A549 (cell line): ENCODE data around the gene RRAS. TPM values are rescaled to one million over a fixed set of nuclear protein-coding genes. Genes with fewer than 3 reads are reported as not detected.

Experiments
- ATAC-seq, 2 experiments: fragments of 200-7000 bp in 1 of 2; fragments of >200 bp in 1 of 2; cut with Nextera tagmentation in 1 of 2; cut with Tn5 transposase in 1 of 2; 3 replicates each; pipeline versions ENCODE4 v1.8.0 to v1.9.1; 2018 to 2020; ENCODE audit warnings: mild to moderate bottlenecking in 1 of 2, moderate library complexity in 1 of 2
- CTCF ChIA-PET: fragments of 300-600 bp; sonication (Branson Sonifier 250); formaldehyde crosslinking; extraction: SDS; loops from one replicate; lab custom pipeline; 2021; ENCODE audit warnings: antibody characterized with exemption, inconsistent platforms; lab: Yijun Ruan, JAX
- POLR2A ChIA-PET: fragments of 350-600 bp; formaldehyde crosslinking; extraction: SDS; loops from one replicate; lab custom pipeline; 2021; ENCODE audit warnings: antibody characterized with exemption, inconsistent platforms; lab: Yijun Ruan, JAX
- DNase-seq, 2 experiments: peaks; one replicate each; pipeline versions ENCODE4 v3.0.0 to v3.0.0-alpha.2; 2011 to 2016; ENCODE audit warnings: low read depth in 1 of 2, low spot score in 1 of 2
- FAIRE-seq: peaks from 2 replicates; lab custom pipeline; 2011; peaks lifted over from hg19 to GRCh38; lab: Jason Lieb, UNC
- H3K27ac ChIP-seq, 2 experiments: fragments of >200 bp; sonication (Bioruptor Twin); formaldehyde crosslinking; 3 replicates each; pipeline ENCODE4 v1.5.1; 2016 to 2017
- H3K4me1 ChIP-seq: fragments of >200 bp; sonication (Bioruptor Twin); formaldehyde crosslinking; 3 replicates; pipeline ENCODE4 v1.6.1; 2016
- H3K4me2 ChIP-seq: fragments of >200 bp; sonication (Bioruptor Twin); formaldehyde crosslinking; 3 replicates; pipeline ENCODE4 v1.6.1; 2016
- H3K4me3 ChIP-seq: fragments of >200 bp; sonication (Bioruptor Twin); formaldehyde crosslinking; 3 replicates; pipeline ENCODE4 v1.5.1; 2016
- H3K9me3 ChIP-seq: fragments of >200 bp; sonication (Bioruptor Twin); formaldehyde crosslinking; 3 replicates; pipeline ENCODE4 v1.6.1; 2016
- BHLHE40 ChIP-seq: IDR thresholded peaks from 2 replicates; pipeline ENCODE4 v1.6.1; 2012; ENCODE audit warnings: low read depth, low read length, inconsistent platforms
- CBX2 ChIP-seq: fragments of 200-600 bp; sonication (generic); IDR thresholded peaks from 2 replicates; pipeline ENCODE4 v1.6.1; 2016; ENCODE audit warnings: low read depth, mild to moderate bottlenecking, borderline replicate concordance
- EHMT2 ChIP-seq: fragments of 200-600 bp; sonication (generic); IDR thresholded peaks from 2 replicates; pipeline ENCODE4 v1.6.1; 2016; ENCODE audit warnings: antibody characterized with exemption, low read depth, mild to moderate bottlenecking, moderate library complexity
- HEYL ChIP-seq: fragments of 250-450 bp; sonication (Bioruptor Pico); IDR thresholded peaks from 2 replicates; pipeline ENCODE4 v1.8.0; 2021; ENCODE audit warnings: mild to moderate bottlenecking, moderate library complexity
- HOXB5 ChIP-seq: fragments of 250-450 bp; sonication (Bioruptor Pico); IDR thresholded peaks from 2 replicates; pipeline ENCODE4 v1.5.0; 2020; ENCODE audit warnings: mild to moderate bottlenecking, moderate library complexity
- KDM1A ChIP-seq: fragments of 200-600 bp; sonication (generic); IDR thresholded peaks from 2 replicates; pipeline ENCODE4 v1.6.1; 2016; ENCODE audit warnings: low read depth, mild to moderate bottlenecking
- MAZ ChIP-seq: fragments of 150-350 bp; IDR thresholded peaks from 2 replicates; pipeline ENCODE4 v1.6.1; 2014; ENCODE audit warnings: antibody characterized with exemption, low read depth, low read length, borderline replicate concordance
- PBX3 ChIP-seq: IDR thresholded peaks from 2 replicates; pipeline ENCODE4 v1.6.1; 2012
- SMC3 ChIP-seq: fragments of >200 bp; sonication (Bioruptor Twin); formaldehyde crosslinking; IDR thresholded peaks from 3 replicates; pipeline ENCODE4 v1.6.1; 2018; ENCODE audit warnings: inconsistent platforms
- TFCP2L1 ChIP-seq: fragments of 250-450 bp; sonication (Bioruptor Pico); IDR thresholded peaks from 2 replicates; pipeline ENCODE4 v1.5.0; 2021; ENCODE audit warnings: mild to moderate bottlenecking
- ZC3H11A ChIP-seq: fragments of 450-650 bp; IDR thresholded peaks from 2 replicates; pipeline ENCODE4 v1.6.1; 2014; ENCODE audit warnings: antibody characterized with exemption, mild to moderate bottlenecking
- WGBS: methylation state at CpG from one replicate; pipeline ENCODE4 v1.1.6; 2017; ENCODE audit errors: missing lambda C conversion rate; 5-methylcytosine and 5-hydroxymethylcytosine counted together
- polyA plus RNA-seq, 4 experiments: library from polyadenylated mRNA; depleted of rRNA in 3 of 4; stranded (reverse); fragments of >200 nt; fragmentation: RNase III in 1 of 4; extraction: RNeasy Plus Mini Kit Qiagen cat#74134 plus additional on column Dnase treatment in 1 of 4; gene quantifications; 2 replicates in 3 of 4; 3 replicates in 1 of 4; pipeline ENCODE4 v1.2.3, GENCODE V29; 2011 to 2017
- TF ChIP-seq, protein P1 (sequence below): IDR thresholded peaks from 2 replicates; pipeline ENCODE4 v1.6.1; 2012
- TF ChIP-seq, protein P2 (sequence below): fragments of 250-450 bp; sonication (Bioruptor Pico); IDR thresholded peaks from 2 replicates; pipeline ENCODE4 v1.5.0; 2020; ENCODE audit warnings: low read depth, mild to moderate bottlenecking, moderate library complexity
- TF ChIP-seq, protein P3 (sequence below): fragments of >200 bp; sonication (Bioruptor Twin); formaldehyde crosslinking; IDR thresholded peaks from 2 replicates; pipeline ENCODE4 v1.6.1; 2016

RRAS gene
- polyA plus RNA-seq, 2 of the 4 experiments (the other 2 are of a cell fraction) = 47.6 to 49.2 TPM

DNA sequence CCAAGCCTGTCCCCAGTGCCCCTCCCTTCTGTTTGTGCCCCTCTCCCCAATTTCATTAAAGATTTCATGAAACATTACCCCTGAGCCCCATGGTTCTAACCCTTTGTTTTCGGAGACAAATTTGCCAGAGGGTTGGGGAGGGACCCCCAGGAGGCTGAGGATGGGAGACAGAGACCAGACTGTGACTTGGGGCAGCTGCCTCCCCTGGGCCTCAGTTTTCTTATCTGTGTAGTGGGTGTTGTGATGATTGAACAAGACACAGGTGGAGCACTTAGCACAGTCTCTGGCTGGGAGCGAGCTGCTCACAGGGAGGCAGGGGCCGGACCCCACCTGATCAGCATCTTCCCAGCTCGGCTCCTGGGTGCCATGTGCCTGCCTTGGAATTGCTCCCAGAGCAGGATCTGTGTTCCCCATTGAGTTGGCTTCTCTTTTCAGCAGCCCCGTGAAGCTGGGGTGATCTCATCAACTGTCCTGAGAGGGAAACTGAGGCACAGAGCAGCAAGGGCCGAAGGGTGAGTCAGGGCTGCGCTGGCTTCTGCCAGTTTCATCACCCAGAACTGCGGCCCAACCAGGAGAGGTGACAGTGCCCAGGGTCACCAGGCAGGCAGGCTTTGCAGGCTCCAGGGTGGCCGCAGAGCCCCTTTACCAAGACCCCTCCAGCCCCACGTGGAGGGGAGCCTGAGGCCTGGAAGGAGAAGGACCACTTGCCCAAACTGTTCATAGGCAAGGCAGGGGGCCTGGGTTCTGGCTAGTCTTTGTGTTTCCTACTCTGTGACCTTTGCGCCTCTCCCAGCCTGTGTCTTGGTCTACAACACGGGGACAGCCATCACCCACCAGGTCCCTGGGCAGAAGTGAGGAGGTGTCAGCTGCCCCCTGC, 18.9 kb upstream of the RRAS start:
- Histone ChIP-seq H3K4me1 (0 out of 3 replicates have a peak, but pooled peaks cover 3% of the 10 kb centered on the region), H3K4me3 (no peak overlapping the region), H3K27ac (no peak overlapping the region), H3K4me2 (no peak overlapping the region), H3K9me3 (0 out of 3 replicates have a peak, but pooled peaks cover 3% of the 10 kb centered on the region)
- no peak for FAIRE-seq
- TF ChIP-seq KDM1A = peak; percentile 76; the same call in 1 of the 2 replicates
- TF ChIP-seq SMC3 = no peak
- TF ChIP-seq CBX2 = no peak
- no peak for DNase-seq
- WGBS = 91% methylated on average over 12 of the region's 12 CpGs
- CTCF ChIA-PET = interaction anchor here (1.0 to 21.2 kb wide), 3 partner anchors 14 to 89 kb away, joined by 4 to 326 read pairs (median 117); partner anchors contain the start of genes PRMT1, RRAS and SCAF1
- ATAC-seq = no peak
- POLR2A ChIA-PET = no interaction called here

DNA sequence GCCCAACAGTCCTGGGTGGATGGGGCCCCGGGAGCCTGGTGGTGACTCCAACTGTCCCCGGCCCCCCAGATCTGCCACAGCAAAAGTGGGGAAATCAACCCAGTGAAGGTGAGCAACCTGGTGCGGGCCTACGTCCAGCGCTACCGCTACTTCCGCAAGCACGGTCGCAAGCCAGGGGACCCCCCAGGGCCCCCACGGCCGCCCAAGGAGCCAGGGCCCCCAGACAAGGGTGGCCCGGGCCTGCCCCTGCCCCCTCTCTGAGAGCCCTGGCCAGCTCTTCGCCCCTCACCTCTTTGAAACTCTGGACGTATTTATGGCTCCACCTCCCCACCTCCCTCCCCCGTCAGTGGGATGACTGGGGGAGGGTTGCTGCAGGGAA, 18.2 kb upstream of the RRAS start:
- no peak overlapping the region for H3K27ac ChIP-seq
- H3K4me3 ChIP-seq = no peak overlapping the region
- H3K9me3 ChIP-seq = 0 out of 3 replicates have a peak, but pooled peaks cover 3% of the 10 kb centered on the region
- DNase-seq = no peak
- POLR2A ChIA-PET = no interaction called here
- 97% methylated on average over 11 of the region's 15 CpGs for WGBS
- H3K4me2 ChIP-seq = no peak overlapping the region
- TF ChIP-seq, protein P1, sequence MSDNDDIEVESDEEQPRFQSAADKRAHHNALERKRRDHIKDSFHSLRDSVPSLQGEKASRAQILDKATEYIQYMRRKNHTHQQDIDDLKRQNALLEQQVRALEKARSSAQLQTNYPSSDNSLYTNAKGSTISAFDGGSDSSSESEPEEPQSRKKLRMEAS = no peak
- TF ChIP-seq EHMT2 (no peak), HOXB5 (CRISPR knock-in tag) (no peak), MAZ (no peak), BHLHE40 (no peak), TFCP2L1 (CRISPR knock-in tag) (no peak), HEYL (no peak)
- TF ChIP-seq, protein P2, sequence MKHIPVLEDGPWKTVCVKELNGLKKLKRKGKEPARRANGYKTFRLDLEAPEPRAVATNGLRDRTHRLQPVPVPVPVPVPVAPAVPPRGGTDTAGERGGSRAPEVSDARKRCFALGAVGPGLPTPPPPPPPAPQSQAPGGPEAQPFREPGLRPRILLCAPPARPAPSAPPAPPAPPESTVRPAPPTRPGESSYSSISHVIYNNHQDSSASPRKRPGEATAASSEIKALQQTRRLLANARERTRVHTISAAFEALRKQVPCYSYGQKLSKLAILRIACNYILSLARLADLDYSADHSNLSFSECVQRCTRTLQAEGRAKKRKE = no peak
- TF ChIP-seq, protein P3, sequence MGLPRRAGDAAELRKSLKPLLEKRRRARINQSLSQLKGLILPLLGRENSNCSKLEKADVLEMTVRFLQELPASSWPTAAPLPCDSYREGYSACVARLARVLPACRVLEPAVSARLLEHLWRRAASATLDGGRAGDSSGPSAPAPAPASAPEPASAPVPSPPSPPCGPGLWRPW = no peak
- TF ChIP-seq, all 56 proteins: peak for 0
- FAIRE-seq = no peak
- H3K4me1 ChIP-seq = no peaks in the 10 kb centered on the region
- CTCF ChIA-PET = interaction anchor here (1.0 to 21.2 kb wide), 3 partner anchors 14 to 88 kb away, joined by 4 to 326 read pairs (median 117); partner anchors contain the start of genes PRMT1, RRAS and SCAF1
- ATAC-seq = no peak

- CTCF ChIA-PET = interaction anchor here (1.1 to 21.2 kb wide), 4 partner anchors 13 to 111 kb away, joined by 4 to 326 read pairs (median 64); partner anchors contain the start of genes PRMT1, RRAS and SCAF1
- FAIRE-seq (no peak), DNase-seq (no peak), ATAC-seq (peak in 1 of 2 experiments; percentile 2; a peak in 2 of 6 replicates)
- Histone ChIP-seq H3K9me3 (0 out of 3 replicates have a peak, but pooled peaks cover 3% of the 10 kb centered on the region), H3K27ac (no peak overlapping the region), H3K4me2 (no peak overlapping the region), H3K4me1 (no peaks in the 10 kb centered on the region), H3K4me3 (no peak overlapping the region)
- WGBS = 91% methylated on average over 19 of the region's 22 CpGs
- TF ChIP-seq ZC3H11A = no peak
- 0 out of 2 replicates have a peak, but pooled peaks have one; percentile 4 for TF ChIP-seq PBX3
- POLR2A ChIA-PET = no interaction called here
Observed at GRCh38 chr19:49657493-49658138, 17.7 kb upstream of the RRAS start.
